Fibroblast of upper back skin (primary cell): ENCODE results near the gene RNF17.
"Not testable (repeated sequence)": the region's sequence is repeated elsewhere in the genome, so short reads cannot be mapped to it uniquely, and the experiment has no call there.

Experiments used
- DNase-seq: peaks from one replicate; pipeline ENCODE4 v3.0.0-alpha.2; 2013

The RNF17 gene, protein sequence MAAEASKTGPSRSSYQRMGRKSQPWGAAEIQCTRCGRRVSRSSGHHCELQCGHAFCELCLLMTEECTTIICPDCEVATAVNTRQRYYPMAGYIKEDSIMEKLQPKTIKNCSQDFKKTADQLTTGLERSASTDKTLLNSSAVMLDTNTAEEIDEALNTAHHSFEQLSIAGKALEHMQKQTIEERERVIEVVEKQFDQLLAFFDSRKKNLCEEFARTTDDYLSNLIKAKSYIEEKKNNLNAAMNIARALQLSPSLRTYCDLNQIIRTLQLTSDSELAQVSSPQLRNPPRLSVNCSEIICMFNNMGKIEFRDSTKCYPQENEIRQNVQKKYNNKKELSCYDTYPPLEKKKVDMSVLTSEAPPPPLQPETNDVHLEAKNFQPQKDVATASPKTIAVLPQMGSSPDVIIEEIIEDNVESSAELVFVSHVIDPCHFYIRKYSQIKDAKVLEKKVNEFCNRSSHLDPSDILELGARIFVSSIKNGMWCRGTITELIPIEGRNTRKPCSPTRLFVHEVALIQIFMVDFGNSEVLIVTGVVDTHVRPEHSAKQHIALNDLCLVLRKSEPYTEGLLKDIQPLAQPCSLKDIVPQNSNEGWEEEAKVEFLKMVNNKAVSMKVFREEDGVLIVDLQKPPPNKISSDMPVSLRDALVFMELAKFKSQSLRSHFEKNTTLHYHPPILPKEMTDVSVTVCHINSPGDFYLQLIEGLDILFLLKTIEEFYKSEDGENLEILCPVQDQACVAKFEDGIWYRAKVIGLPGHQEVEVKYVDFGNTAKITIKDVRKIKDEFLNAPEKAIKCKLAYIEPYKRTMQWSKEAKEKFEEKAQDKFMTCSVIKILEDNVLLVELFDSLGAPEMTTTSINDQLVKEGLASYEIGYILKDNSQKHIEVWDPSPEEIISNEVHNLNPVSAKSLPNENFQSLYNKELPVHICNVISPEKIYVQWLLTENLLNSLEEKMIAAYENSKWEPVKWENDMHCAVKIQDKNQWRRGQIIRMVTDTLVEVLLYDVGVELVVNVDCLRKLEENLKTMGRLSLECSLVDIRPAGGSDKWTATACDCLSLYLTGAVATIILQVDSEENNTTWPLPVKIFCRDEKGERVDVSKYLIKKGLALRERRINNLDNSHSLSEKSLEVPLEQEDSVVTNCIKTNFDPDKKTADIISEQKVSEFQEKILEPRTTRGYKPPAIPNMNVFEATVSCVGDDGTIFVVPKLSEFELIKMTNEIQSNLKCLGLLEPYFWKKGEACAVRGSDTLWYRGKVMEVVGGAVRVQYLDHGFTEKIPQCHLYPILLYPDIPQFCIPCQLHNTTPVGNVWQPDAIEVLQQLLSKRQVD (N-terminal part only)

DNA sequence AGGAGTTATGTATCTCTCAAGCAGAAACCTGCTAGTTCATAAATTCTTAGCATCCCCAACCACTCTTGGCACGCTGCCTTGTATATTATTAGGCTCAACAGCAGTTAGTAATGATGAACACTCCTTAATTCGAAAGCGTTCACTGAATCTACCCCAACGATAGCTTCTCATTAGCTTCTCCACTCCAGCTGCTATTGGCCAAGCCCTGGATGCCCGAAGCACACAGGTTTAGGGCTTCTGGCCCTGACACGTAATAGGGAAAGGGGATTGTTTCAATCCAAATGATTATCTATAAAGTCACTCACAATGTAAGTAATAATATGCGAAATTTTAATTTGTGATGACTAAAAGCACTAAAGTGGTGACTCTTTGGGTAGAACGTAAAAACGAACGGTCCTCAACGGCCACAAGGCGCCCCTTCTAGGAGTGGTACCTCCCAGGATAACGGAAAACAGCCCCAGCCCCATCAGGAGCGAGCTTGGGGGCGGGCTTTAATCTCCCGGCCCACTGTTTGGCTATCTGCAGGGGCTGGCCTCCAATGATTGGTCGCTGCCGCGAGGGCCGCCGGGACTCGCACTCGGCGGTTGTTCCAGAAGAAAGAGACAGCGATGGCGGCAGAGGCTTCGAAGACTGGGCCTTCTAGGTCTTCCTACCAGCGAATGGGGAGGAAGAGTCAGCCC is at the start of gene RNF17:
Gene RNF17 (plus strand): TSS at position 574 of the 680 bp plus-strand sequence. CDS start 35 bp downstream, at position 609.
- DNase-seq, result no peak

DNA sequence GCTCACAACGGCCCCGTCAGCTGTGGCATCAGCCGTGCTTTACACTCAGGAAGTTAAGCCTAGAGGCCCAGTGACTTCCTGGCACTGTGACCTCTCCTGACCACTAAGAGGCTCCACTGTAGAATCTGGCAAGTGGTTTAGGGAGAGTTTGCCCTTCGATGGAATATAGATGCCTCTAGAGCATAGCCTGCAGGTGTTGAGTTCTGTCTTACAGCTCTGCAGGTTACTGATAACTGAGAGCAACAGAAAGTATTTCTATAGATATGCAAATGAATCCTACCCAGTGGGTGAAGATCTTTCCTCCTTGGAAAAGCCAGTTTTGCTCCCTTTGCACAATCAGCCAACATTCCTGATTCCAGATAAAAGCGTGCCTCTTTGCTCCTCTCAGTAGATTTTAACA is 48.0 kb upstream of the RNF17 start:
- DNase-seq, result no peak

DNA sequence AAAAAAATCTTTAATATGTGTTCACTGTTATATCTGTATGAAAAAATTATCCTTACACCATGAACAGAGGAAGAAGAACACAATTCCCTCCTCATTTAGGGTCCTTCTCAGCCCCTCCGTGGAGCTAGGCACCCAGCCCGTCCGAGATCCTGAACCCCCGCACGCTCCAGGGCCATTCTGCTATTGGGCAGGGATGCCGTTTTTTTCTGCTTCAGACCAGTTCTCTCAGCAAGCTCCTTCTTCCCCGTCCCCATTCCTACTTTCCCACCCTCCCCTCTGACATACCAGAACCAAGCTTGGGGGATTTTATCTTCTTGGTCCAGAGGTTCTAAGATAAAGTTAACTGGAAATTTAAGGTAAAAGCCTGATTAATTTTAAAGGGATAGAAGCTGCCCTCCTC is 47.5 kb upstream of the RNF17 start:
- no peak for DNase-seq

DNA sequence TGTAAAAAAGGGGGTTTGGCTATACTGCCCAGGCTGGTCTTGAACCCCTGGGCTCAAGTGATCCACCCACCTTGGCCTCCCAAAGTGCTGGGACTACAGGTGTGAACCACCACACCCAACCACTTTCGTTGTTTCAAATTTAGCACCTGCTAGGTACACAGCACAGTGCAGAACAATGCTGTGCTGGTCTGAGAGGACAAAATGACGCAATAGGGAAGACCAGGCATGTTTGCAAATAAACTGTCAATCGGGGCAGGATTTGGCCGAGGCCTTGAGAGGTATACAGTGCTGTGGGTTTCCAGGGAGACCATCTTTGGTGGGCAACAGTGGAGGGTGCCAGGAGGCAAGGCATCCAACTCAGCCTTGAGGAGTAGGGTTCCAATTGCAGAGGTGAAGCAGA is 46.8 kb upstream of the RNF17 start:
- DNase-seq, result no peak

DNA sequence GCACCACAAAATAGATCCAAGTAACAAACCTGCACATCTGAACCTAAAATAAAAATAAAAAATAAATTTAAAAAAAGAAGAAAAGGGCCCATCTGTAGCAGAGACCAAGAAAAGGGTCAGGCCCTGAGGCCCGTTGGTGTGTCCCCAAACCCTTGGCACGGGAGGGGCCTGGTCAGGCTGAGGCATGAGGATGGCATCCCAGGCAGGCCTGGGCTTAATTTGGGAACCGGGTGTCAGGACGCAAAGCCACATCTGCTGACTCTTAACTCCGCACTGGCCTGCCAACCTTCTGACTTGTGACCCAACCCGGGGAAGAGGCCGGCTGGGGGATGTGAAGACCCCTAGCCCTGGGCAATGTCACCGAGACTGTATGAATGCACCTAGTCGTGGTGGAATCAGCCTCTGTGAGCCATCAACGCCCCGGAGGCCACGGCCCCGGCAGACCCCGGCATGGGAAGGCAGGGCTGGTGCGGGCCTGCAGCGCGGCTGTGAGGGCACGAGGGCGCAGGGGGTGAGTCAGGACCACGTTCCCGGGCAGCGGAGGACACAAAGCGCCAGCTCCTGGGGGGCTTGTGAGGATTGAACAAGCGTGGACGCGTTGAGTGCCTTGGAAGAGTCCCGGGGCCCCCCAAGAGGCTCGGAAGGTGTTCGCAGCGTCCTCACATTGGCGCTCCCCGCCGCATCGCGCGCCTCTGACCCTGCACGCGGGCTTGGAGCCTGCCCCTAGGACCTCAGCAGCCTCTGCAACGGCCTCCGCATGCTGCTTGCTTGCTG is 45.6 kb upstream of the RNF17 start:
- DNase-seq, result no peak

DNA sequence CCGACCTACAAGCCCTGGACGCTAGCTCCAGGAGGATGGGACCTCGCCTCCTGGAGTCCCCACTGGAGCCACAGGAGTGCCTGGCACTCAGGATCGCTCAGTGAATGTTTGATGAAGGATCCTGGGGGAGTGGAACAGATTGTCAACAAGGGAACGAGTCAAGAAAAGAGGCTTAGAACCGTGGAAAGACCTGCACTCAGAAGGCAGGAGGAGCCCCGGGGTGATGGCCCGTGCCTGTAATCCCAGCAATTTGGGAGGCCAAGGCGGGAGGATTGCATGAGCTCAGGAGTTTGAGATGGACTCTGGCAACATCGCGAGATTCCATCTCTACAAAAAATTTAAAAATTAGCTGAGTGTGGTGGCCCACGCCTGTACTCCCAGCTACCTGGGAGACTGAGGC is 44.8 kb upstream of the RNF17 start:
- DNase-seq, result no peak

DNA sequence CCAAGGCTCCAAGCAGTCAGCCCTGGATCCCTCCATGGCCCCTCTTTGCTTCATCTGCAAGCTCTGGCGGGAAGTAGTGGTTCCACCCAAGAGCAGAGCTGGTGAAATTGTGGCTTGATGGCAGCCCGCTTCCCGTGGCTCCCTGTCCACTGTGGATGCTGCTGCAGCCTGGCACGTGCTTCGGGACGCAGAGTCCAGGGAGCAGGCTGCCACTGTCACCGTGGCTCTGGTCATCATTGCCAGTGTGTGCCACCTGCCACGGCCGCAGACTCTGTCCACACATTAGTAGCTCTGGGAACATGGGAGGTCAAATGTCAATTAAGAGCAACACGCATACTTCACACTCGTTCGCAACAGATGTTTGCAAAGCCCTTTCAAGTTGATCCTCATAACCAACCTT is 40.8 kb upstream of the RNF17 start:
- no peak for DNase-seq

DNA sequence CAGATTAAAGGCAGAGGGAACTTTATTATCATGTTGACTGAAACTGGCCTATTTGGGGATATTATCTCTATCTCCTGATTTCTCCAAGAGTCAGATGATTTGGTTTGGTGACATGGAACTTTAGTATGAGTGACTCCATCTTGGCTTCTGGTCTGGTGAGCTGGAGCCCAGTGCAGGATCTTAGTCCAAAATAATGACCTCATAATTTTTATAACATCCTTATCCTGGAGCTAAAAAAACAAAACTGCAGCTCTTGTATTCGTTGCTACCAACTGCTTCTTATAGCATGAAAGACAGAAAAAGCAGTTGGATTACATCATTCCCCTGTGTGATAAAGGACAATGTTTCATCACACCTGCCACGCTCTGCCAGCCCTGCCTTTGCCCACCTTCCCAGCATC is 39.3 kb upstream of the RNF17 start:
- no peak for DNase-seq

DNA sequence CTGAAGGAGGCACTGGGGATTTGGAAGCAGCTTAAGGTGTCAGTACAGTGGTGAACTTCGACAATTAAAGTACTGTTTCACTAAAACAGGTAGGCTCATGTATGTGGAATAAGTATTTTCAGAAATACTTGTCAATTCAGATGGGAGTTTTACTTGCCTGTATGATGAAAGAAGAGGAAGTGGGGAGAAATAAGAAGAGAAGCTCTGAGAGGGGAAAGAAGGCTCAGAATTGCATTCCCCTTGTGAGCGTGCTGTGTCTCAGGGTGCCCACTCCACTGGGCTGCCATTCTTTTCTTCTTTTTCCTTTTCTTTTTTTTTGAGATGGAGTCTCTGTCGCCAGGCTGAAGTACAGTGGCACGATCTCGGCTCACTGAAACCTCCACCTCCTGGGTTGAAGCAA is 38.6 kb upstream of the RNF17 start:
- DNase-seq, result no peak

DNA sequence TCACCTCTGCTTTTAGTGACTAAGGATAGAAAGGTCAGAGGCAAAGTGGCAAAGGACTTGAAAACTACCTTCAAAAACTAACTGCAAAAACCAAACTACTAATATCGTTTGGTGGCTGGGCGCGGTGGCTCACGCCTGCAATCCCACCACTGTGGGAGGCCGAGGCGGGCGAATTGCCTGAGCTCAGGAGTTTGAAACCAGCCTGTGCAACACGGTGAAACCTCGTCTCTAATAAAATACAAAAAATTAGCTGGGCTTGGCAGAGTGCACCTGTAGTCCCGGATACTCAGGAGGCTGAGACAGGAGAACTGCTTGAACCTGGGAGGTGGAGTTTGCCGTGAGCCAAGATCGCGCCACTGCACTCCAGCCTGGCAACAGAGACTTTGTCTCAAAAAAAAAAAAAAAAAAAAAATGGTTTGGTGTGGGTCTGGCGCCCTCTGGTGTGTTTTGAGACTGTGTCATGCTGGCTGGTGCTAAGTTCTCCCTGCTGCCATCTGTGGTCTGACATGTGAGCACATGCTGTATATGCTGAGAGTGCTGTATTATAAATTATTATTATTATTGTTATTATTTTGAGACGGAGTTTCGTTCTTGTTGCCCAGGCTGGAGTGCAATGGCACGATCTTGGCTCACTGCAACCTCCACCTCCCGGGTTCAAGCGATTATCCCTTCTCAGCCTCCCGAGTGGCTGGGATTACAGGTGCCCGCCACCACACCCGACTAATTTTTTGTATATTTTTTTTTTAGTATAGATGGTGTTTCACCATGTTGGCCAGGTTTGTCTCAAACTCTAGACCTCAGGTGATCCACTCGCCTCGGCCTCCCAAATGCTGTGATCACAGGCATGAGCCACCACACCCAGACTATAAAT is 36.0 kb upstream of the RNF17 start:
- peak; percentile 80 for DNase-seq

DNA sequence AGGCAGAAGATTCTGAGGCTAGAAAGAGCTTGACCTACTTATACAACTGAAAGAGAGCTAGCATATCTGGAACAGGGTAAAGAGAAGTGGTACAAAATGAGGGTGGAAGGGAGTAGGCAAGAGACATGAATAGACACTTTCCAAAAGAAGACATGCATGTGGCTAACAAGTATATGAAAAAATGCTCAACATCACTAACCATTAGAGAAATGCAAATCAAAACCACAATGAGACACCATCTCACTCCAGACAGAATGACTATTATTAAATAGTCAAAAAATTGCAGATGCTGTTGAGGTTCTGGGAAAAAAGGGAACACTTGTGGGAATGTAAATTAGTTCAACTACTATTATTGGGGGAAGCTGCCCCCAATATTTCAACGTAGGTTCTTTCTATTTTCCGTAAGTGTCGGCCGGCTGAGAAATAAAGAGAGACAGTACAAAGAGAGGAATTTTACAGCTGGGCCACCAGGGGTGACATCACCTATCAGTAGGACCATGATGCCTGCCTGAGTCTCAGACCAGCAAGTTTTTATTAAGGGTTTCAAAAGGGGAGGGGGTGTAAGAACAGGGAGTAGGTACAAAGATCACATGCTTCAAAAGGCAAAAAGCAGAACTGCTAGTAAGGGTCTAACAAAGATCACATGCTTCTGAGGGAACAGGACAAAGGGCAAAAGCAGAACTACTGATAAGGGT is 32.9 kb upstream of the RNF17 start:
- DNase-seq, result not testable (repeated sequence)

DNA sequence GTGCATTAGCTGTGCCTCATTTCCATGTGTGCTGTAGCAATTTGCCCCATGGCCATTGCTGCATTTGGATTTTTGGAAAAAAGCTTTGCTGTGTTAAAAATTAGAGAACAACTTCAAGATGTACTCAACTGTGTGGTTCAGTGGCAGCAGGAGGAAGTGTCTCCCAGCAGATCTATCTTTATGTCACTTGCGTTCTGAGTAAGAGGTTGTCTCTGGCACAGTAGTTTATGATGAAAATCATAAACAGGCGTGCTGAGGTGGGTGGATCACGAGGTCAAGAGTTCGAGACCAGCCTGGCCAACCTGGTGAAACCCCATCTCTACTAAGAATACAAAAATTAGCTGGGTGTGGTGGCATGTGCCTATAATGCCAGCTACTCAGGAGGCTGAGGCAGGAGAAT is 29.0 kb upstream of the RNF17 start:
- no peak for DNase-seq

DNA sequence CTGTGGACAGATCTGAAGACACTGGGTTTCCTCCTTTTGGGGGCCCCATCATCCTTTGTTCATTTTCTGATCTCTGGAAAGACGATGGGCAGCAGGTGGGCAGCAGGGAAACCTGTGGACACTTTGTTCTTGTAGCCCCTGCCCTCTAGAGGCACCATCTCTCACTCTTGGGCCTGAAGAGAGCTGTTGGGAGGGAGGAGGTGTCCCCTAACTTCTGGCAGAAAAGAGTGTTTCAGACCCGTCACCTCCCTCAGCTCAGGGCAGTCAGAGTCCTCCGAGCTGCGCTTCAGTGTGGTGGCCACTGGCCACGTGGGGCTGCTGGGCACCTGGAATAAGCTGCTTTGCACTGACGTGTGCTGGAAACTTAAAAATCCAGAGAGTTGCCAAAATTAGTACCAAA is 26.9 kb upstream of the RNF17 start:
- no peak for DNase-seq

DNA sequence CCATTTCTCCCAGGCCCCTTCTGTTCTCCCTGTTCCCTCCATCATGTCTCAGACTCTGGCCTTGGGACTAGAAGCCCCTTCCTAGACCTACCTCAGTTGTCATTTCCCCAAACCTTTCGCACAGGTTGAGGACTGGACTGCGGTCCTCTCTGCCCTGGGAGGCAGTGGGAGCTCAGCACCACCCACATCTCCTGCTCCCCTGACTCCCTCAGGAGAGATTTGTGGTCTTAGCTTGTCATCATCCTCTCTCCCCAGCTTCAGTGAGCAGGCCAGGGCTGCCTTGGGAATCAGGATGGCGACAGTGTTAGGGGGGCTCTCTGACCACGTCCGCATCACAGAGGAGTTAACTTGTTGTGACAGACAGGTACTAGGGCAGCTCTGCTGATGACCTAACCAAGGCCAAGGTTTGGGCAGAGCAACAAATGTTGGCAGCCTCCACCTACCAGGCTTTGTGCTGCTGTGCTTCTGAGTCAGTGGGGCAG is 25.6 kb upstream of the RNF17 start:
- no peak for DNase-seq

DNA sequence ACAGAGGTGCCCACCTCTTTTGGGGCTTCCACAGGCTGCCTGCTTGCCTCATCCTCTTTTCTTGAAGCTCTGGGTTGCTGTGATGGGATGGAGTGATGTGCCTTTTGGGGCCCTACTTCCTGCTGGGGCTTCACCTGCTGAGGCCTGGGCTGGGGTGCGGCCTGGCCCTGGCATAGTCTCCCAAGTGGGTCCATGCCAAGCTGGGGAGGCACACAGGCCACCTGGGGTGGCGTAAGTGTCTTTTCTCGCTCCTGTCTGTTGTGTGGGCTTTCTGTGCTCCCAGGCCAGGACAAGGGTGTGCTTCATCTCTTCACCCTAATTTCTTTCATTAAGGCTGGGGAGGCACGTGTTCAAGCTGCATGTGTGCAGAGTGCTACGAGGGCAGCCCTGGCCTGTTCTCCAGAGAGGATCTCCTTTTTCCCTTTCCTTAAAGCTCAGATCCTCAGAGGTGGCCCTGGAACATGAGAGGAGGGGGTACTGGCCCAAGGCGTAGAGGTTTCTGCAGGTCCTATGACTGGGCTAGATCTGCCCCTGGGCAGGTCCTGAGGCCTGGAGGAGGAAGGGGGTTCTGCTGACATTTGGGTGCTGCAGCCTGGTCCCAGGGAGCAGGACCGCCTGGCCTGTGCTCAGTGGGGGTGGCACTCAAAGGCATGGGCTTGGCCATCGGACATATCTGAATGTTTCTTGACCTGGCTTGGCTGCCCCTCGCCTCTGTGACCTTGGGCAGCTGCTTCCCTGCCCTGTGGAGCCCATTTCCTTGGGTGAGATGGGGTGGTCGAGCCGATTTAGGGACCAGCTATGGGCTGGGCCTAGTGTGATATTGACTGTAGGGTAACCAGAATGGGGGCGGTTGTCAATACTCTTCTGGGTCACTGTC is 23.7 kb upstream of the RNF17 start:
- DNase-seq, result no peak

DNA sequence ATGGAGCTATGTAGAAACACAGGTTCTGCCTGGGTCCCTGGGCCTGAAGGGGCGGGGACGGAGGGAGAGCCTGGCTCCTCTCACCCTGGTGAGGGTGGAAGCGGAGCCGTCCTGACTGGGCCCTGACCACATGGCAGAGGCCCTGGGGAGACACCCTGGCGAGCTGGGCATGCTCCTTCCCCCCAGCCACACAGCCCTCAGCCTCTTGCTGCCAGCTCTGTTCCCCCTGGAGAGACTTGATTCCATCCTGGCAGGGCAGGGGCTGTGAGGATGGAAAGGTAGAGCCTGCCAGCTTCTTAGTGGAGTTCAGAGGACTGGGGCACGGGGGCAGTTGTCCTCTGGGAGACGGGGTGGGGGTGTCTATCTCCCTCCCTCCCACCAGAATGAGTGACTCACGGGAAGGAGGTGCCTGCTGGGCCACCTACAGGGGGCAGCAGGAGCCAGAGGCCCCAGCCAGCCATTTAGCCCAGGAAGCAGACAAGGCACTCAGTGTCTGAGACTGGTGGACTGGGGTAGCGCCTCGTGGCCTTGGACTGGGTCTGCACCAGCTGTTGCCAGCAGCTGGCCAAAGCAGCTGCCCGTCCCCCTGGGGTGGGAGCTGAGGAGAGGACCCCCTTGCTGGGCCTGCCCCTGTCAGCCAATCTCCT is 22.8 kb upstream of the RNF17 start:
- DNase-seq, result no peak

DNA sequence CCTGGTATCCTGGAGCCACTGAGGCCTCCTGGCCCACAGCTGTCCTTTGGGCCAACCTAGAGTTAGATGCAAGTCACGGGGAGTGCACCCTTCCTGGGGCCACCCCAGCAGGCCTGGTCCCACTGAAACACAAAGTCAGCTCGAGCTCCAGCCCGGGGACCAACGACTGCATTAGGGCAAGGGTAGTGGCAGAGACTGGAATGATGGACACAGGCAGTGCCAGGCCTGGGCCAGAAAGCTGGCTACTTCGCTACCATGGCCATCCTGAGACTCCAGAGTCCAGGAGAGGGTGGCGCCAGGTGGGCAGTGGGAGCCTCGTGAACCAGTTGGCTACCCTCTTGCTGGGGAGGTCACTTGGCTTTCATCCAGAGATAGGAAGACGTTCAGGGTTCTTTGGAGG is 22.2 kb upstream of the RNF17 start:
- no peak for DNase-seq

DNA sequence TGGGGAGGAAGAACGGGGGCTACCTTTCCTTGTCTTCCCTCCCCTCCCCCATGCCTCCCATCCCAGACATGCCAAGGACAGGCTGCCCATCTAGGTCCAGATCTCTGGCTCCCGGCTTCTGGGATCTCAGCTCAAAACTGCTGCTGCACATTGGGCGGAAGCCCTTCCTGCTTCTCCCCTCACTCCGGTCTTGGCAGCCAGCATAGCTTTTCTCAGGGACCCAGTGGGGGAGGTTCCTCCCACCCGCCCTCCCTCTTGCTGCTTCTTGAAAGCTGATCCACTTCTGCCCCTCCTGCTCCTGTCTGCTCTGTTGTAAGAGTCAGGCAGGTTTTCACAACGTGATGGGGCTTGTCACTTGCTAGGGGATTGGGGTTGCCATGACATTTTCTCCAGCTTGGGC is 21.7 kb upstream of the RNF17 start:
- peak; percentile 15 for DNase-seq
